ENCODE measurements around the gene MALAT1. TPM values are rescaled to one million over a fixed set of nuclear protein-coding genes. Genes with fewer than 3 reads are reported as not detected.

The MALAT1 gene
- total and polyA plus RNA-seq, 10 of the 15 experiments (the other 5 are each of a cell fraction or from before 2014, with no cell fraction given): 448 to 8,160 (median 2,019) TPM

DNA sequence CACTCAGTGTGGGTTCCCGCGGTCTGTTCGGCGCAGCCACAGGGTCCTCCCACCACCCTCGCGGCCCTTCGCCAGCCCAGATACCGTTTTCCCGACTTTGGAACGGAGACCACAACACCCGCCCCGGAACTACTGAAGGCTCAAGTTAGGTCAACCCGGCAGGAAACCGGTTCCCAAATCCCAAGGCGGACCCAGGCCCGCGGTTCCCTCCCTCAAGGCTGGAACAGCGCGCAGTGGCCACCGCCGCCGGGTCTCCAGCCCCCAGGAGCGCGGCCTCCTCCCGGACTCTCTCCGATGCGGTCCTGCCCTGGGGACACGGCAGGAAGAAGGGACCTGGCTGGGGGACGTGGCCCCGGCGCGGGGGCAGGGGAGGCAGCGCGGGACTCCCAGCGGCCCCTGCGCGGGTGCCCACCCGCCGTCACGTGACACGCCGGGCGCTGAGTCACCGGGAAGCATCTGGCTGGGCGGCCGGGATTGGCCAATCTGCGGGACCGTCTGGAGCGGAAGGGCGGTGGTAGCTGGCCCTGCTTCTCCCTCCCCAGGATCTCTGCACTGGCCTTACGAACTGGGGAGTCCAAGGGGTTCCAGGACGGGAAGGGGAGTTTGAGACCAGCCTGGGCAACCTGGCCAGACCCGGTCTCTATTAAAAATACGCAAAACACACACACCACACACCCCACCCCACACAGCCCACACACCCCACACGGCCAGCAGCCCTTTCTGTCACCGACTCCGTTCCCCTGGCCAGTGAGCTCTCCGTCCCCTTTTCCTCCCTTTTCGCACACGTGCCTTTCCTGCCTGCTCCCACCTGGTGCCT lies 21.5 kb upstream of the MALAT1 start (continued):
- TF ChIP-seq STAT3 (IDR thresholded peaks at IDR 0.05; ENCODE audit: low read depth, low read length): no peak
- no peak for TF ChIP-seq ZNF24 (IDR thresholded peaks at IDR 0.05)
- no peak for TF ChIP-seq EZH2 (IDR thresholded peaks at IDR 0.05; ENCODE audit: borderline replicate concordance, control insufficient read depth, low read depth, low read length)
- no peak; the same call in 1 of the 2 replicates for TF ChIP-seq CBFB (IDR thresholded peaks at IDR 0.05; ENCODE audit: low read depth)
- TF ChIP-seq, protein P1, sequence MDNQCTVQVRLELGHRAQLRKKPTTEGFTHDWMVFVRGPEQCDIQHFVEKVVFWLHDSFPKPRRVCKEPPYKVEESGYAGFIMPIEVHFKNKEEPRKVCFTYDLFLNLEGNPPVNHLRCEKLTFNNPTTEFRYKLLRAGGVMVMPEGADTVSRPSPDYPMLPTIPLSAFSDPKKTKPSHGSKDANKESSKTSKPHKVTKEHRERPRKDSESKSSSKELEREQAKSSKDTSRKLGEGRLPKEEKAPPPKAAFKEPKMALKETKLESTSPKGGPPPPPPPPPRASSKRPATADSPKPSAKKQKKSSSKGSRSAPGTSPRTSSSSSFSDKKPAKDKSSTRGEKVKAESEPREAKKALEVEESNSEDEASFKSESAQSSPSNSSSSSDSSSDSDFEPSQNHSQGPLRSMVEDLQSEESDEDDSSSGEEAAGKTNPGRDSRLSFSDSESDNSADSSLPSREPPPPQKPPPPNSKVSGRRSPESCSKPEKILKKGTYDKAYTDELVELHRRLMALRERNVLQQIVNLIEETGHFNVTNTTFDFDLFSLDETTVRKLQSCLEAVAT (IDR thresholded peaks at IDR 0.05): peak; percentile 91
- peak in 1 of 2 experiments; percentile 82; a peak in 1 of 3 replicates for TF ChIP-seq EGR1 (IDR thresholded peaks at IDR 0.05; ENCODE audit: borderline replicate concordance in 1 of 2, low read depth in 2 of 2, low read length in 2 of 2)
- peak; percentile 93 for TF ChIP-seq GATAD2B (conservative IDR thresholded peaks at IDR 0.05; ENCODE audit: low read depth)
- TF ChIP-seq, protein P2, sequence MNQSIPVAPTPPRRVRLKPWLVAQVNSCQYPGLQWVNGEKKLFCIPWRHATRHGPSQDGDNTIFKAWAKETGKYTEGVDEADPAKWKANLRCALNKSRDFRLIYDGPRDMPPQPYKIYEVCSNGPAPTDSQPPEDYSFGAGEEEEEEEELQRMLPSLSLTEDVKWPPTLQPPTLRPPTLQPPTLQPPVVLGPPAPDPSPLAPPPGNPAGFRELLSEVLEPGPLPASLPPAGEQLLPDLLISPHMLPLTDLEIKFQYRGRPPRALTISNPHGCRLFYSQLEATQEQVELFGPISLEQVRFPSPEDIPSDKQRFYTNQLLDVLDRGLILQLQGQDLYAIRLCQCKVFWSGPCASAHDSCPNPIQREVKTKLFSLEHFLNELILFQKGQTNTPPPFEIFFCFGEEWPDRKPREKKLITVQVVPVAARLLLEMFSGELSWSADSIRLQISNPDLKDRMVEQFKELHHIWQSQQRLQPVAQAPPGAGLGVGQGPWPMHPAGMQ (IDR thresholded peaks at IDR 0.05; ENCODE audit: borderline replicate concordance): no peak
- TF ChIP-seq SREBF1 (IDR thresholded peaks at IDR 0.05; ENCODE audit: low read length): no peak
- TF ChIP-seq WRNIP1 (IDR thresholded peaks at IDR 0.05; ENCODE audit: borderline replicate concordance, low read depth, low read length): no peak
- TF ChIP-seq POU2F2 (IDR thresholded peaks at IDR 0.05; ENCODE audit: borderline replicate concordance, low read depth, low read length): peak; percentile 40; the same call in 2 of the 3 replicates
- TF ChIP-seq ATF7 (IDR thresholded peaks at IDR 0.05; ENCODE audit: low read depth): peak; percentile 50; the same call in 1 of the 2 replicates
- TF ChIP-seq ZBED1 (IDR thresholded peaks at IDR 0.05; ENCODE audit: borderline replicate concordance): peak; percentile 62; the same call in 1 of the 2 replicates
- TF ChIP-seq, protein P3, sequence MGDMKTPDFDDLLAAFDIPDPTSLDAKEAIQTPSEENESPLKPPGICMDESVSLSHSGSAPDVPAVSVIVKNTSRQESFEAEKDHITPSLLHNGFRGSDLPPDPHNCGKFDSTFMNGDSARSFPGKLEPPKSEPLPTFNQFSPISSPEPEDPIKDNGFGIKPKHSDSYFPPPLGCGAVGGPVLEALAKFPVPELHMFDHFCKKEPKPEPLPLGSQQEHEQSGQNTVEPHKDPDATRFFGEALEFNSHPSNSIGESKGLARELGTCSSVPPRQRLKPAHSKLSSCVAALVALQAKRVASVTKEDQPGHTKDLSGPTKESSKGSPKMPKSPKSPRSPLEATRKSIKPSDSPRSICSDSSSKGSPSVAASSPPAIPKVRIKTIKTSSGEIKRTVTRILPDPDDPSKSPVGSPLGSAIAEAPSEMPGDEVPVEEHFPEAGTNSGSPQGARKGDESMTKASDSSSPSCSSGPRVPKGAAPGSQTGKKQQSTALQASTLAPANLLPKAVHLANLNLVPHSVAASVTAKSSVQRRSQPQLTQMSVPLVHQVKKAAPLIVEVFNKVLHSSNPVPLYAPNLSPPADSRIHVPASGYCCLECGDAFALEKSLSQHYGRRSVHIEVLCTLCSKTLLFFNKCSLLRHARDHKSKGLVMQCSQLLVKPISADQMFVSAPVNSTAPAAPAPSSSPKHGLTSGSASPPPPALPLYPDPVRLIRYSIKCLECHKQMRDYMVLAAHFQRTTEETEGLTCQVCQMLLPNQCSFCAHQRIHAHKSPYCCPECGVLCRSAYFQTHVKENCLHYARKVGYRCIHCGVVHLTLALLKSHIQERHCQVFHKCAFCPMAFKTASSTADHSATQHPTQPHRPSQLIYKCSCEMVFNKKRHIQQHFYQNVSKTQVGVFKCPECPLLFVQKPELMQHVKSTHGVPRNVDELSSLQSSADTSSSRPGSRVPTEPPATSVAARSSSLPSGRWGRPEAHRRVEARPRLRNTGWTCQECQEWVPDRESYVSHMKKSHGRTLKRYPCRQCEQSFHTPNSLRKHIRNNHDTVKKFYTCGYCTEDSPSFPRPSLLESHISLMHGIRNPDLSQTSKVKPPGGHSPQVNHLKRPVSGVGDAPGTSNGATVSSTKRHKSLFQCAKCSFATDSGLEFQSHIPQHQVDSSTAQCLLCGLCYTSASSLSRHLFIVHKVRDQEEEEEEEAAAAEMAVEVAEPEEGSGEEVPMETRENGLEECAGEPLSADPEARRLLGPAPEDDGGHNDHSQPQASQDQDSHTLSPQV (IDR thresholded peaks at IDR 0.05): no peak
- TF ChIP-seq, protein P4, sequence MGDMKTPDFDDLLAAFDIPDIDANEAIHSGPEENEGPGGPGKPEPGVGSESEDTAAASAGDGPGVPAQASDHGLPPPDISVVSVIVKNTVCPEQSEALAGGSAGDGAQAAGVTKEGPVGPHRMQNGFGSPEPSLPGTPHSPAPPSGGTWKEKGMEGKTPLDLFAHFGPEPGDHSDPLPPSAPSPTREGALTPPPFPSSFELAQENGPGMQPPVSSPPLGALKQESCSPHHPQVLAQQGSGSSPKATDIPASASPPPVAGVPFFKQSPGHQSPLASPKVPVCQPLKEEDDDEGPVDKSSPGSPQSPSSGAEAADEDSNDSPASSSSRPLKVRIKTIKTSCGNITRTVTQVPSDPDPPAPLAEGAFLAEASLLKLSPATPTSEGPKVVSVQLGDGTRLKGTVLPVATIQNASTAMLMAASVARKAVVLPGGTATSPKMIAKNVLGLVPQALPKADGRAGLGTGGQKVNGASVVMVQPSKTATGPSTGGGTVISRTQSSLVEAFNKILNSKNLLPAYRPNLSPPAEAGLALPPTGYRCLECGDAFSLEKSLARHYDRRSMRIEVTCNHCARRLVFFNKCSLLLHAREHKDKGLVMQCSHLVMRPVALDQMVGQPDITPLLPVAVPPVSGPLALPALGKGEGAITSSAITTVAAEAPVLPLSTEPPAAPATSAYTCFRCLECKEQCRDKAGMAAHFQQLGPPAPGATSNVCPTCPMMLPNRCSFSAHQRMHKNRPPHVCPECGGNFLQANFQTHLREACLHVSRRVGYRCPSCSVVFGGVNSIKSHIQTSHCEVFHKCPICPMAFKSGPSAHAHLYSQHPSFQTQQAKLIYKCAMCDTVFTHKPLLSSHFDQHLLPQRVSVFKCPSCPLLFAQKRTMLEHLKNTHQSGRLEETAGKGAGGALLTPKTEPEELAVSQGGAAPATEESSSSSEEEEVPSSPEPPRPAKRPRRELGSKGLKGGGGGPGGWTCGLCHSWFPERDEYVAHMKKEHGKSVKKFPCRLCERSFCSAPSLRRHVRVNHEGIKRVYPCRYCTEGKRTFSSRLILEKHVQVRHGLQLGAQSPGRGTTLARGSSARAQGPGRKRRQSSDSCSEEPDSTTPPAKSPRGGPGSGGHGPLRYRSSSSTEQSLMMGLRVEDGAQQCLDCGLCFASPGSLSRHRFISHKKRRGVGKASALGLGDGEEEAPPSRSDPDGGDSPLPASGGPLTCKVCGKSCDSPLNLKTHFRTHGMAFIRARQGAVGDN (IDR thresholded peaks at IDR 0.05): peak; percentile 92
- TF ChIP-seq FOXM1 (IDR thresholded peaks at IDR 0.05; ENCODE audit: low read depth, low read length): no peak

All from GM12878 (cell line).